IPS-NIHi11 (cell line): ENCODE data around the gene OR6K3.

Source experiments
- DNase-seq: peaks from one replicate; pipeline ENCODE4 v3.0.0; 2012; ENCODE audit warnings: mixed read lengths, low spot score

OR6K3 gene

GRCh38 chr1:158686111-158687009, 34.2 kb downstream of the OR6K3 start, which contains the start of gene SPTA1:
SPTA1 (minus strand) TSS chr1:158686715; CDS start chr1:158686517, 198 bp downstream.
- DNase-seq = no peak

- DNase-seq = no peak
Measured at GRCh38 chr1:158685085-158685484, 35.4 kb downstream of the OR6K3 start.

- no peak for DNase-seq
Measured at GRCh38 chr1:158681606-158682005, 38.9 kb downstream of the OR6K3 start.

- no peak for DNase-seq
Measured at GRCh38 chr1:158679289-158679688, 41.2 kb downstream of the OR6K3 start.

- DNase-seq = no peak
Measured at GRCh38 chr1:158675563-158676323, 44.8 kb downstream of the OR6K3 start.

GRCh38 chr1:158674302-158674701, 46.2 kb downstream of the OR6K3 start:
- no peak for DNase-seq
